Measurements from ENCODE around the gene KLC4.
"Not testable (repeated sequence)": the region's sequence is repeated elsewhere in the genome, so short reads cannot be mapped to it uniquely, and the experiment has no call there.

Gene KLC4

GRCh38 chr6:43093436-43094289 lies 34.2 kb downstream of the KLC4 start:
- no peak for DNase-seq (ENCODE audit: low read depth, low spot score)

GRCh38 chr6:43095939-43096338 lies 36.5 kb downstream of the KLC4 start:
- DNase-seq (ENCODE audit: low read depth, low spot score), result no peak

GRCh38 chr6:43096451-43097097 lies 37.1 kb downstream of the KLC4 start:
- DNase-seq (ENCODE audit: low read depth, low spot score), result no peak

GRCh38 chr6:43097098-43097489 lies 37.7 kb downstream of the KLC4 start:
- DNase-seq (ENCODE audit: low read depth, low spot score), result no peak

GRCh38 chr6:43097502-43097901 lies 38.1 kb downstream of the KLC4 start:
- DNase-seq (ENCODE audit: low read depth, low spot score), result no peak

GRCh38 chr6:43101497-43101896 lies 42.1 kb downstream of the KLC4 start:
- DNase-seq (ENCODE audit: low read depth, low spot score), result no peak

GRCh38 chr6:43103253-43103876 lies 43.9 kb downstream of the KLC4 start:
- no peak for DNase-seq (ENCODE audit: low read depth, low spot score)

GRCh38 chr6:43105538-43106222 lies 46.2 kb downstream of the KLC4 start:
- DNase-seq (ENCODE audit: low read depth, low spot score), result no peak

GRCh38 chr6:43107344-43108062 lies 48.1 kb downstream of the KLC4 start:
- DNase-seq (ENCODE audit: low read depth, low spot score), result no peak

- no peak for DNase-seq (ENCODE audit: low read depth, low spot score)
Observed at GRCh38 chr6:43113431-43114260, 54.2 kb downstream of the KLC4 start.

GRCh38 chr6:43115365-43115764 lies 55.9 kb downstream of the KLC4 start:
- DNase-seq (ENCODE audit: low read depth, low spot score), result no peak

- DNase-seq (ENCODE audit: low read depth, low spot score), result not testable (repeated sequence)
Observed at GRCh38 chr6:43117466-43117865, 58.0 kb downstream of the KLC4 start.

- DNase-seq (ENCODE audit: low read depth, low spot score), result no peak
Observed at GRCh38 chr6:43119482-43119881, 60.1 kb downstream of the KLC4 start.

GRCh38 chr6:43120101-43120763 lies 60.8 kb downstream of the KLC4 start:
- no peak for DNase-seq (ENCODE audit: low read depth, low spot score)

GRCh38 chr6:43120944-43121913 lies 61.8 kb downstream of the KLC4 start:
- no peak for DNase-seq (ENCODE audit: low read depth, low spot score)

- DNase-seq (ENCODE audit: low read depth, low spot score), result no peak
Observed at GRCh38 chr6:43122146-43122545, 62.7 kb downstream of the KLC4 start.

- no peak for DNase-seq (ENCODE audit: low read depth, low spot score)
Observed at GRCh38 chr6:43123461-43124314, 64.3 kb downstream of the KLC4 start.

GRCh38 chr6:43124481-43124880 lies 65.0 kb downstream of the KLC4 start:
- no peak for DNase-seq (ENCODE audit: low read depth, low spot score)

Measured in iPS DF 19.7 (cell line).